ENCODE data around the gene CDH13. TPM values are rescaled to one million over a fixed set of nuclear protein-coding genes. Genes with fewer than 3 reads are reported as not detected.

The CDH13 gene
- total and polyA plus RNA-seq, 7 donors, result 6.1 to 30.7 (median 22.8) TPM

- no peak for TF ChIP-seq CTCF (IDR thresholded peaks at IDR 0.05)
- Histone ChIP-seq H3K4me1 (no peaks in the 10 kb centered on the region), H3K4me3 (no peak overlapping the region), H3K27ac (no peak overlapping the region), H3K9me3 (no peaks in the 10 kb centered on the region), H3K27me3 (ENCODE audit: insufficient read depth in 3 of 3, low read length in 2 of 3) (no peaks in the 10 kb centered on the region), H3K36me3 (ENCODE audit: insufficient read depth in 1 of 2, low read depth in 1 of 2) (no peaks in the 10 kb centered on the region)
- ATAC-seq, result no peak
- no peak for DNase-seq
- 83 to 88% (median 83%) methylated on average over 5 of the region's 5 CpGs for WGBS, 3 donors
- intact Hi-C loops (cut with DNase I), result no loop called here
These were observed 585.6 kb downstream of the CDH13 start for GRCh38 chr16:83212301-83212841.

- intact Hi-C loops (cut with DNase I), result no loop called here
- Histone ChIP-seq H3K27ac (no peak overlapping the region), H3K9me3 (no peaks in the 10 kb centered on the region), H3K36me3 (ENCODE audit: insufficient read depth in 1 of 2, low read depth in 1 of 2) (no peaks in the 10 kb centered on the region), H3K4me3 (no peak overlapping the region), H3K4me1 (no peaks in the 10 kb centered on the region), H3K27me3 (ENCODE audit: insufficient read depth in 3 of 3, low read length in 2 of 3) (no peaks in the 10 kb centered on the region)
- DNase-seq (no peak), ATAC-seq (no peak)
- no peak for TF ChIP-seq CTCF (IDR thresholded peaks at IDR 0.05)
- 94 to 96% (median 96%) methylated on average over 5 of the region's 5 CpGs for WGBS, 3 donors
These were observed 587.9 kb downstream of the CDH13 start for GRCh38 chr16:83214671-83215070.

GRCh38 chr16:83215406-83216001, 588.7 kb downstream of the CDH13 start:
- ATAC-seq, result no peak
- H3K9me3 ChIP-seq, result no peaks in the 10 kb centered on the region
- H3K36me3 ChIP-seq (ENCODE audit: insufficient read depth in 1 of 2, low read depth in 1 of 2), result no peaks in the 10 kb centered on the region
- no peak overlapping the region for H3K4me3 ChIP-seq
- H3K27ac ChIP-seq, result no peak overlapping the region
- intact Hi-C loops (cut with DNase I), result no loop called here
- DNase-seq, result no peak
- 61 to 64% (median 61%) methylated on average over 9 of the region's 9 CpGs for WGBS, 3 donors
- H3K4me1 ChIP-seq, result no peaks in the 10 kb centered on the region
- no peaks in the 10 kb centered on the region for H3K27me3 ChIP-seq (ENCODE audit: insufficient read depth in 3 of 3, low read length in 2 of 3)
- peak; percentile 52 for TF ChIP-seq CTCF (IDR thresholded peaks at IDR 0.05)

GRCh38 chr16:83219285-83219684, 592.5 kb downstream of the CDH13 start:
- Histone ChIP-seq H3K9me3 (no peaks in the 10 kb centered on the region), H3K27me3 (ENCODE audit: insufficient read depth in 3 of 3, low read length in 2 of 3) (no peaks in the 10 kb centered on the region), H3K4me1 (no peaks in the 10 kb centered on the region), H3K4me3 (no peak overlapping the region), H3K36me3 (ENCODE audit: insufficient read depth in 1 of 2, low read depth in 1 of 2) (no peaks in the 10 kb centered on the region), H3K27ac (no peak overlapping the region)
- 91 to 96% (median 94%) methylated on average over 2 of the region's 2 CpGs for WGBS, 3 donors
- ATAC-seq, result no peak
- intact Hi-C loops (cut with DNase I), result no loop called here
- TF ChIP-seq CTCF (IDR thresholded peaks at IDR 0.05), result no peak
- DNase-seq, result no peak

GRCh38 chr16:83220066-83220465, 593.3 kb downstream of the CDH13 start:
- 92 to 96% (median 94%) methylated on average over 9 of the region's 9 CpGs for WGBS, 3 donors
- no peak for DNase-seq
- intact Hi-C loops (cut with DNase I), result no loop called here
- Histone ChIP-seq H3K9me3 (no peaks in the 10 kb centered on the region), H3K27me3 (ENCODE audit: insufficient read depth in 3 of 3, low read length in 2 of 3) (no peaks in the 10 kb centered on the region), H3K36me3 (ENCODE audit: insufficient read depth in 1 of 2, low read depth in 1 of 2) (no peaks in the 10 kb centered on the region), H3K4me3 (no peak overlapping the region), H3K27ac (no peak overlapping the region), H3K4me1 (no peaks in the 10 kb centered on the region)
- no peak for TF ChIP-seq CTCF (IDR thresholded peaks at IDR 0.05)
- no peak for ATAC-seq

All from psoas muscle (tissue), 8 donors.